Stimulated activated CD8-positive, alpha-beta memory T cell treated with anti-CD3 and anti-CD28 coated beads, Interleukin-4, amount 100 ng/mL, for 4 hours (primary cell): ENCODE results near the gene TTYH3.
"Not testable (repeated sequence)": the region's sequence is repeated elsewhere in the genome, so short reads cannot be mapped to it uniquely, and the experiment has no call there.

Experiments used
- DNase-seq, 2 donors: peaks; one replicate each; pipeline ENCODE4 v3.0.0-alpha.2; 2020; ENCODE audit warnings: low read depth in 2 of 2, low spot score in 1 of 2

The TTYH3 gene

DNA sequence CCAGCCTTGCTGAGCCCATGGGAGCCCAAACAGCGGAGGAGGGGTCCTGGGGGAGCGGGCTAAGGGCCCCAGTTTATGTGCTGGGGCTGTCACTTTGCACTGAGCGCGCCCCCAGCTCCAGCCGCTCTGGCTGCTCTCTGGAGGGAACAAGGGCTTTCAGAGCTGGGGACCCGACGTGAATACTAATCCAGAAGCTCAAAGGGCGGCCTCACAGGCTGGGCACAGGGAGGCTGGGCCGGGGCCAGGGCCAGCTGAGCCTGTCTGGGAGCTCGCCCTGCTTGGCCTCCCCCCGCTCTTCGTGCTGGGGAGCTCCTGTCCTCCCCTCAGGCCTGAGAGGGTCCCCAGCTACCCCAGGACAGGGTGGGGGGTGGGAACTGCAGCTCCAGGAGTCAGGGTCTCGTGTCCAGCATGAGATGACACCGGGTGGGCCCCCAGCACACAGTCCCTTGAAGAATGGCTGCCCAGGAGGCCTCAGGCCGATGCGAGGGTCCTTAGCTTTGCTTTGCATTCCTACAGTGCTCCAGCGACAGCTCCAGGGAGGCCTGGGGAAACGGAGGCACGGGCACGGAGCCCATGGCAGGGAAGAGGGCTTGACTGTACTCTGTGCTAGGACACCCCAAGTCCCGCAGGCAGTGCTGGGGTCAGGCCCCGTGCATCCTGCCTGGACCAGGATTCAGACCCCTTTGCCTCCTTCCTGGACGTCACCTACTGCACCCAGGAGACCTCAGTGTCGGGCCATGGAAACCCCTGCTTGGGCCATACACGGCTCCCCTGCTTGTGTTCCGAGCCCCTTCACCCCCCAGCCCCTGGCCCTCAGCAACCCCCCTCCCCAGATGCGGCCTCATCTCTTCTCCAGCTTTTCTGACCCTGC is 50.4 kb downstream of the TTYH3 start:
- DNase-seq, result no peak

DNA sequence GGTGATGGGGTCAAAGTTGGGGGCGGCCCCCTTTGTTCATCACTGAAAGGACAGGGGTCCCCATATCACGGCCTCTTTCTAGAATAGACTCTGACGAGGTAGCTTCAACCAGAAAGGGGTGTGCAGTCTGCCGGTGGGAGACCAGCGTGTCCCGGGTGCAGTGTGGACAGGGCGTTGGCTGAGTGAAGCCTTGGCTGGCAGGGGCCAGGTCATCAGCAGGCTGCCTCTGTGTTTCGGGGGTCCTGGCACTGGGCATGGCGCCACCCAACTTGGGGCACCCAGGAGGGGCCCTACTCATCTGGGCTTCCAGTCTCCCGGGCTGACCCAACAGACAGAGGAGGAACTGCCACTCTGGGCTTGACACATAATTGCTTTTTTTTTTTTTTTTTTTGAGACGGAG is 52.7 kb downstream of the TTYH3 start:
- DNase-seq, result no peak

- no peak for DNase-seq
These were observed 54.3 kb downstream of the TTYH3 start for GRCh38 chr7:2686101-2686500.

- no peak for DNase-seq
These were observed 55.6 kb downstream of the TTYH3 start for GRCh38 chr7:2687338-2687869.

DNA sequence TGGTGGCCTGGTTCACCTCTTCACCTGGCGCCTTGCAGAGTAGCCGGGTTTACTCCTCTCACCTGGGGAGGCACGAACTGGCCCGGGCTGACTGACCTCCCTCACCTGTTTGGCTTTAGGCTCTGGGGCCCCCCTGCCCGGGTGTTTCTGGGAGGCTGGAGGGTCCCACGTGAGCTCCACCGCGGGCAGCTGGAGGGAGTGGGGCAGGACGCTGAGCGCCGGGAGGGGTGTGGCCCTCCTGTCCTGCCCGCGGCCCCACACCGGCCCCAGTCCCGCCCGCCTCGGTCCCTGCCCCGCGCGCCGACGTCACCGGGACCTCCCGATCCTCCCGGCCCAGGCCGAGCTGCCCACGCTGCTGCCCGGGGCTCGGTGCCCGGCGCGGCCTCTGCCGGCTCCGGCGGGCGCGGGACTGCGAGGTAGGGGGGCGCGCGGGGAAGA is 56.1 kb downstream of the TTYH3 start, which contains the start of gene AMZ1:
Gene AMZ1 (plus strand): TSS at position 322 of the 438 bp plus-strand sequence. CDS start 12,250 bp downstream, outside the sequence.
- no peak for DNase-seq

- DNase-seq, result no peak
These were observed 56.9 kb downstream of the TTYH3 start for GRCh38 chr7:2688409-2689342.

- DNase-seq, result no peak
These were observed 57.6 kb downstream of the TTYH3 start for GRCh38 chr7:2689343-2689847.

- DNase-seq, result no peak
These were observed 58.3 kb downstream of the TTYH3 start for GRCh38 chr7:2689951-2690705.

DNA sequence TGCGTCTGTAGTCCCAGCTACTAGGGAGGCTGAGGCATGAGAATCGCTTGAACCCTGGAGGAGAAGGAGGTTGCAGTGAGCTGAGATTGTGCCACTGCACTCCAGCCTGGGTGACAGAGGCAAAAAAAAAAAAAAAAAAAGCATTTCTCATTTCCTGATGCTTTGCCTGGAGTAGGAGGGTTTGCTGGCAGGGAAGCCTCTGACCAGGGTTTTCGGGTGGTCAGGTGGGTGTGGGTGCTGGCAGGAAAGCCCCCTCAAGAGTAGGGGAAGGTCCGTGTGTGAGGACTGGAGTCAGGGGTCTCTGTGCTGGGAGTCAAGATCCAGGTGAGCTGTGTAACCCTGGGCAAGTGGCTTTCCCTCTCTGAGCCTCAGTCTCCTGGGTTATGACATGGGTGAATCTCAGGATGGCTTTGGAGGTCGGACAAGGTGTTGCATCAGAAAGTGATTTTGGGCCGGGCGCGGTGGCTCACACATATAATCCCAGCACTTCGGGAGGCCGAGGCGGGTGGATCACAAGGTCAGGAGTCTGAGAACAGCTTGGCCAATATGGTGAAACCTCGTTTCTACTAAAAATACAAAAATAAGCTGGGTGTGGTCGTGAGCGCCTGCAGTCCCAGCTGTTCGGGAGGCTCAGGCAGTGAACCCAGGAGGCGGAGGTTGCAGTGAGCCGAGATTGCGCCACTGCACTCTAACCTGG is 59.4 kb downstream of the TTYH3 start:
- DNase-seq, result no peak

DNA sequence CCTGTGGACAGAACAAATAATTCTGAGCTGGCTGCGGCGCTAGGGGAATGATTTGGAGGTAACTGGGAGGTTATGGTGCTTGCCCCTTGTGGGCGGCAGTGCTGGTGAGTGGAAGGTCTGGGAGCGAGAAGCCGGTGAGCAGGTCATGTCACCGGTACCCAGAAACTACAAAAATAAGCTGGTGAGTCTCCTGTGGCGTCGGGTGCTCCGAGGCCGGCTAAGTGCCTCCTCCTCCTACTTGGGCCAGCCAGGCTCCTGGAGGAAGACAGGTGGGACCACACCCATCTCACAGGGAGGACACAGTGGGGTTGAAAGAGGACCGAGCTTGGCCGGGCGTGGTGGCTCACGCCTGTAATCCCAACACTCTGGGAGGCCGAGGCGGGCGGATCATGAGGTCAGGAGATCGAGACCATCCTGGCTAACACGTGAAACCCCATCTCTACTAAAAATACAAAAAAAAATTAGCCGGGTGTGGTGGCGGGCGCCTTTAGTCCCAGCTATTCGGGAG is 60.2 kb downstream of the TTYH3 start:
- DNase-seq, result not testable (repeated sequence)

DNA sequence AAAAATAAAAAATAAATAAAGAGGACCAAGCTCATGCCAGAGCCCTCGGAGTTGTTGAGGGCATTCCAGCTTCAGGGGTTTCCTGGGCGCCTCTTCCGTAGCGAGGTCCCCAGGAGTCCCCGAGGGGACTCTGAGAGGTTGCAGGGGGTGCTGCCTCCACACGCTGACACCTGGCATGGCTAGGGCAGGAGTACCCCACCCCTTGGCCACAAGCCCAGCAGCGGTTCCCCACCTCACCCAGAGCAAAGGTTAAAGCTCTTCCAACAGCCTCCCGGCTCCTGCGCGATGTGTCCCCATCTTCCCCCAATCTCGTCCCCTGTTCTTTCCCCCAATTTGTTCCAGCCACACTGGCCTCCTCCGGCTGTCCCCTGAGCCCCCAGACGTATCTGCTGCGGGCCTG is 60.8 kb downstream of the TTYH3 start:
- no peak for DNase-seq

- not testable (repeated sequence) for DNase-seq
These were observed 61.8 kb downstream of the TTYH3 start for GRCh38 chr7:2693420-2694121.

- DNase-seq, result not testable (repeated sequence)
These were observed 62.3 kb downstream of the TTYH3 start for GRCh38 chr7:2694122-2694436.

- DNase-seq, result peak in 1 of 2 donors; percentile 57
These were observed 66.9 kb downstream of the TTYH3 start for GRCh38 chr7:2698581-2699288.

DNA sequence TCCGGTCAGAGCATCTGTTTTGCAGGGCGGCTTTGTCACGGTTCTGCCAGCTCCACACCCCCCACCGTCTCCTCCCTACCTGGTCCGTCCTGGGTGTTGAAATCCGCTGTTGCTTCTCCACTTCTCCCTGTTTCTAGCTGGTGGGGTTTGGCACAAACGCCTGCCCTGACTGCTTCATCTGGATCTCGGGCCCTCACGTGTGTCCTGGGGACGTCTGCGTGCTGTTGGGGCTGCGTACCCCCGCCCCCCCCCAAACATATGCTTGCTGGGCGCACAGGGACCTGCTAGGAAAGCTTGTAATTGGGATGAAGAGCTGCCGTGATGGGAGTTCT is 67.5 kb downstream of the TTYH3 start:
- DNase-seq, result no peak

- no peak for DNase-seq
These were observed 68.5 kb downstream of the TTYH3 start for GRCh38 chr7:2700141-2700850.

GRCh38 chr7:2701424-2701823 is 69.6 kb downstream of the TTYH3 start:
- DNase-seq, result no peak
